ENCODE results near the gene MTHFD1L. TPM values are rescaled to one million over a fixed set of nuclear protein-coding genes. Genes with fewer than 3 reads are reported as not detected.

Gene MTHFD1L
- total and polyA plus RNA-seq, 2 of the 8 experiments (the other 6 are each of a cell fraction or from before 2014, with no cell fraction given) = 29.2 to 105 TPM

GRCh38 chr6:151027295-151027747 lies 161.8 kb downstream of the MTHFD1L start:
- Histone ChIP-seq H4K20me1 (replicated peaks in 1 of 2; ENCODE audit: control insufficient read depth in 1 of 2, insufficient read depth in 2 of 2, low read length in 2 of 2) (no peaks in the 10 kb centered on the region), H2BK120ac (replicated peaks; ENCODE audit: low read depth, low read length) (no peak overlapping the region), H3K79me1 (ENCODE audit: low read depth, low read length) (no peaks in the 10 kb centered on the region; the same call in 1 of the 2 replicates), H3K4me1 (replicated peaks in 1 of 4; ENCODE audit: control insufficient read depth in 3 of 4, insufficient read depth in 4 of 4, low read length in 3 of 4) (no peaks in the 10 kb centered on the region), H3K79me2 (ENCODE audit: control insufficient read depth in 1 of 2, insufficient read depth in 2 of 2, low read length in 2 of 2) (no peaks in the 10 kb centered on the region), H3K9ac (replicated peaks in 1 of 4; ENCODE audit: extremely low read depth in 1 of 4, low read depth in 3 of 4, low read length in 3 of 4) (no peak overlapping the region), H3K4me3 (ENCODE audit: extremely low read depth in 1 of 4, insufficient read depth in 2 of 4, low read depth in 3 of 4, low read length in 4 of 4) (no peak overlapping the region), H3K27ac (ENCODE audit: low read depth, low read length) (no peak overlapping the region), H2AFZ (ENCODE audit: low read length) (no peak overlapping the region), H4K5ac (ENCODE audit: insufficient read length, low read depth, low read length) (no peak overlapping the region), H3K23ac (ENCODE audit: insufficient read length) (no peak overlapping the region), H2BK12ac (ENCODE audit: low read depth, low read length) (no peak overlapping the region), H3K4ac (replicated peaks; ENCODE audit: insufficient read length, low read depth, low read length) (no peak overlapping the region), H2BK5ac (ENCODE audit: low read depth, low read length) (no peak overlapping the region), H3K27me3 (replicated peaks in 1 of 4; ENCODE audit: control insufficient read depth in 3 of 4, extremely low read depth in 1 of 4, insufficient read depth in 3 of 4, low read length in 3 of 4) (no peaks in the 10 kb centered on the region), H3K56ac (replicated peaks; ENCODE audit: insufficient read length, low read depth, low read length) (no peak overlapping the region), H3K14ac (ENCODE audit: insufficient read length) (no peak overlapping the region), H2AK5ac (ENCODE audit: low read depth, low read length) (no peak overlapping the region), H4K91ac (replicated peaks; ENCODE audit: insufficient read length, low read length) (no peak overlapping the region), H3K4me2 (ENCODE audit: insufficient read depth in 1 of 2, low read depth in 2 of 2, low read length in 2 of 2) (no peak overlapping the region), H2BK15ac (ENCODE audit: low read length) (no peak overlapping the region), H3K18ac (ENCODE audit: extremely low read depth, low read length) (no peak overlapping the region), H3K9me3 (ENCODE audit: insufficient read depth in 2 of 2, low read depth in 1 of 2, low read length in 1 of 2) (no peaks in the 10 kb centered on the region), H2BK20ac (ENCODE audit: low read length) (no peak overlapping the region), H3K23me2 (ENCODE audit: low read depth, low read length) (no peaks in the 10 kb centered on the region), H3K36me3 (ENCODE audit: control insufficient read depth in 2 of 4, insufficient read depth in 4 of 4, low read length in 3 of 4) (peaks cover 0 to 8% (median 3%) of the 10 kb centered on the region in 4 experiments; a peak in 2 of 8 replicates), H4K8ac (ENCODE audit: extremely low read depth, insufficient read depth, low read length) (no peak overlapping the region)
- DNase-seq (ENCODE audit: low read depth in 1 of 2, low spot score in 2 of 2) = no peak
- 75% methylated on average over 1 of the region's 1 CpG; no CpG with 5 or more reads in 1 of the 2 experiments for WGBS, 2 experiments (ENCODE audit: extremely low coverage in 1 of 2, insufficient coverage in 1 of 2, insufficient read length in 1 of 2, insufficient replicate concordance in 2 of 2, low coverage in 1 of 2, low lambda C conversion rate in 2 of 2, missing lambda C conversion rate in 1 of 2)
- ChIA-PET CTCF (ENCODE audit: partially characterized antibody) (interaction anchor here (0.9 to 7.4 kb wide), 4 partner anchors 12 to 299 kb away, joined by 3 to 56 read pairs (median 4); no protein-coding TSS in a partner anchor), POLR2A (ENCODE audit: partially characterized antibody) (interaction anchor here (0.9 kb wide), 1 partner anchor 220 kb away, joined by 3 read pairs; no protein-coding TSS in a partner anchor)
- FAIRE-seq = no peak
- TF ChIP-seq KDM1A (IDR thresholded peaks at IDR 0.05; ENCODE audit: borderline replicate concordance, low read length) = no peak
- no peak for TF ChIP-seq TEAD4 (IDR thresholded peaks at IDR 0.05; ENCODE audit: low read depth, low read length)
- TF ChIP-seq TAF1 (IDR thresholded peaks at IDR 0.05; ENCODE audit: low read depth, low read length) = no peak
- TF ChIP-seq SUZ12 (IDR thresholded peaks at IDR 0.05; ENCODE audit: low read length) = no peak
- TF ChIP-seq CTBP2 (IDR thresholded peaks at IDR 0.05; ENCODE audit: borderline replicate concordance, insufficient read depth, insufficient read length, low read length) = no peak
- no peak for TF ChIP-seq USF2 (IDR thresholded peaks at IDR 0.05; ENCODE audit: low read length)

Data from H1 (cell line).